CD14-positive monocyte (primary cell): ENCODE results near the gene SCCPDH. TPM values are rescaled to one million over a fixed set of nuclear protein-coding genes. Genes with fewer than 3 reads are reported as not detected.
"Not testable (repeated sequence)": the region's sequence is repeated elsewhere in the genome, so short reads cannot be mapped to it uniquely, and the experiment has no call there.

ENCODE experiments used
- DNase-seq, 3 donors: peaks; one replicate each; pipeline ENCODE4 v3.0.0-alpha.2; 2011 to 2022
- H2AFZ ChIP-seq: 2 replicates; pipeline ENCODE4 v1.6.0; 2012; ENCODE audit warnings: mild to moderate bottlenecking, low read depth, low read length, inconsistent platforms; ENCODE audit not compliant: insufficient read depth, poor library complexity, severe bottlenecking
- H3K27ac ChIP-seq, 2 donors: 1 replicate in 1 of 2; 2 replicates in 1 of 2; pipeline ENCODE4 v1.5.1; 2012 to 2013; ENCODE audit warnings: low read length in 2 of 2, control low read depth in 1 of 2, inconsistent platforms in 1 of 2, low read depth in 1 of 2, mild to moderate bottlenecking in 1 of 2
- H3K27me3 ChIP-seq, 2 donors: one replicate each; pipeline versions ENCODE4 v1.6.0 to v1.6.1; 2011 to 2013; ENCODE audit warnings: low read length in 2 of 2; ENCODE audit not compliant: control insufficient read depth in 2 of 2, insufficient read depth in 2 of 2
- H3K36me3 ChIP-seq, 2 donors: replicated peaks in 1 of 2; 1 replicate in 1 of 2; 2 replicates in 1 of 2; pipeline versions ENCODE4 v1.5.1 to v1.6.1; 2012 to 2013; ENCODE audit warnings: low read length in 2 of 2, control low read depth in 1 of 2, inconsistent platforms in 1 of 2, mild to moderate bottlenecking in 1 of 2; ENCODE audit not compliant: insufficient read depth in 2 of 2, control insufficient read depth in 1 of 2
- H3K4me1 ChIP-seq, 2 donors: 1 replicate in 1 of 2; 2 replicates in 1 of 2; pipeline versions ENCODE4 v1.5.1 to v1.6.1; 2012 to 2013; ENCODE audit warnings: low read length in 2 of 2, control low read depth in 1 of 2, inconsistent platforms in 1 of 2, mild to moderate bottlenecking in 1 of 2, moderate library complexity in 1 of 2; ENCODE audit not compliant: insufficient read depth in 2 of 2, control insufficient read depth in 1 of 2
- H3K4me2 ChIP-seq: replicated peaks from 2 replicates; pipeline ENCODE3; 2012; ENCODE audit warnings: low read length, moderate library complexity, mild to moderate bottlenecking; ENCODE audit not compliant: poor library complexity, severe bottlenecking; ENCODE audit errors: extremely low read depth
- H3K4me3 ChIP-seq, 3 experiments: fragments of 200-600 bp in 1 of 3; sonication (generic) in 1 of 3; replicated peaks in 1 of 3; 1 replicate in 2 of 3; 2 replicates in 1 of 3; pipeline ENCODE4 v1.5.1; 2011 to 2013; ENCODE audit warnings: low read length in 3 of 3, mild to moderate bottlenecking in 3 of 3, control low read depth in 2 of 3, low read depth in 2 of 3, inconsistent platforms in 1 of 3, moderate library complexity in 1 of 3
- H3K79me2 ChIP-seq: 2 replicates; pipeline ENCODE4 v1.6.0; 2012; ENCODE audit warnings: mild to moderate bottlenecking, control low read depth, inconsistent platforms, low read length, moderate library complexity; ENCODE audit not compliant: insufficient read depth
- H3K9ac ChIP-seq: 2 replicates; pipeline ENCODE4 v1.6.0; 2017; ENCODE audit warnings: low read length, mild to moderate bottlenecking; ENCODE audit not compliant: insufficient read depth, poor library complexity, severe bottlenecking
- H3K9me3 ChIP-seq, 2 donors: replicated peaks in 1 of 2; 1 replicate in 1 of 2; 2 replicates in 1 of 2; pipeline versions ENCODE4 v1.5.1 to v1.6.1; 2012 to 2013; ENCODE audit warnings: low read length in 2 of 2, control low read depth in 1 of 2; ENCODE audit not compliant: control insufficient read depth in 1 of 2, insufficient read depth in 1 of 2
- H4K20me1 ChIP-seq: 2 replicates; pipeline ENCODE4 v1.6.0; 2012; ENCODE audit warnings: mild to moderate bottlenecking, low read length, control low read depth, moderate library complexity; ENCODE audit not compliant: insufficient read depth
- H3K27ac Mint-ChIP-seq, 7 donors: one replicate each; pipeline ENCODE4 v1.8.0; 2020; ENCODE audit warnings: mild to moderate bottlenecking in 7 of 7, mixed read lengths in 7 of 7, moderate library complexity in 6 of 7, inconsistent platforms in 2 of 7
- H3K27me3 Mint-ChIP-seq, 3 donors: one replicate each; pipeline ENCODE4 v1.8.0; 2021 to 2022; ENCODE audit warnings: low read depth in 3 of 3, mild to moderate bottlenecking in 3 of 3, mixed read lengths in 3 of 3, moderate library complexity in 3 of 3, inconsistent platforms in 1 of 3
- H3K36me3 Mint-ChIP-seq, 2 donors: one replicate each; pipeline ENCODE4 v1.8.0; 2020; ENCODE audit warnings: mixed read lengths in 2 of 2, inconsistent platforms in 1 of 2, mild to moderate bottlenecking in 1 of 2
- H3K4me1 Mint-ChIP-seq: one replicate; pipeline ENCODE4 v1.8.0; 2020; ENCODE audit warnings: mild to moderate bottlenecking, mixed read lengths
- H3K4me3 Mint-ChIP-seq, 2 donors: one replicate each; pipeline ENCODE4 v1.8.0; 2020; ENCODE audit warnings: mild to moderate bottlenecking in 2 of 2, mixed read lengths in 2 of 2, moderate library complexity in 1 of 2
- H3K9me3 Mint-ChIP-seq, 7 donors: one replicate each; pipeline ENCODE4 v1.8.0; 2020 to 2022; ENCODE audit warnings: mixed read lengths in 7 of 7, mild to moderate bottlenecking in 6 of 7, moderate library complexity in 6 of 7, inconsistent platforms in 2 of 7
- WGBS: methylation state at CpG from one replicate; pipeline ENCODE4 v1.1.5; 2013; ENCODE audit warnings: missing lambda C conversion rate; ENCODE audit not compliant: insufficient coverage; 5-methylcytosine and 5-hydroxymethylcytosine counted together
- intact Hi-C, 2 donors: fragments of 100-400 bp; cut with micrococcal nuclease; formaldehyde crosslinking; loops; one replicate each; pipeline versions ENCODE4 v1.15.0 to v1.15.1; 2023
- polyA plus RNA-seq, 3 donors: library from polyadenylated mRNA; depleted of rRNA in 1 of 3; unstranded in 2 of 3; stranded (reverse) in 1 of 3; fragments of 300-500 nt in 2 of 3; fragments of >200 nt in 1 of 3; fragmentation: Illumina TruSeq in 2 of 3; gene quantifications; 1 replicate in 2 of 3; 2 replicates in 1 of 3; pipeline ENCODE4 v1.2.3, GENCODE V29; 2012 to 2021
- TF ChIP-seq, protein P1 (sequence below): fragments of 200-600 bp; IDR thresholded peaks from one replicate; pipeline ENCODE4 v1.8.0; 2022; ENCODE audit warnings: antibody characterized with exemption, mild to moderate bottlenecking

The SCCPDH gene
- polyA plus RNA-seq, 3 donors, result 7.3 to 25.3 (median 22.7) TPM

DNA sequence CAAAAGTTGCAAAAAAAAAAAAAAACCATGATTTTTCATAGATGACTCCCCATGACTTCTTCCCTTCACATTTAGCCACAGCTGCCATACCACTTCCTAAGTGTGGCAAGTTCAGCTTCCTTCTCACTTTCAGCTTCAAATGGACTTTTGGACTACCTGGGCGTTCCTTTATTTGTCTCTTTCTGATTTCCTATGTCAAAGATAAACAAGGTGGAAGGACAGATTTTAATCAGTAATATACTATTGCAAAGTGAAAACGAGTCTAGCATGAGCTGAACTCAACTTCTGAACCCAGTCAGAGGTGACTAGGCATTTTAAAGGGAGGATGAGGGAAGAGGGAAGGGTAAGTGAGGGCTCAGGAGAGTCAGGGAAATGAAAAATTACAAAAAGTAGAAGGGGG lies 14.4 kb upstream of the SCCPDH start:
- H3K9me3 Mint-ChIP-seq, result peaks cover 9 to 19% (median 12%) of the 10 kb centered on the region in 7 donors
- no peaks in the 10 kb centered on the region for H4K20me1 ChIP-seq
- peaks cover 62% of the 10 kb centered on the region for H3K4me1 Mint-ChIP-seq
- no peak overlapping the region for H2AFZ ChIP-seq
- peak overlapping the region; percentile 44 to 88 (median 78) for H3K27ac Mint-ChIP-seq
- peak overlapping the region in 1 of 2 donors; percentile 49 for H3K4me3 Mint-ChIP-seq
- 0% methylated on average over 1 of the region's 2 CpGs for WGBS
- peak overlapping the region in 1 of 2 donors; percentile 57 for H3K27ac ChIP-seq
- peak; percentile 20 to 43 (median 42) for DNase-seq
- H3K79me2 ChIP-seq, result no peaks in the 10 kb centered on the region
- peak overlapping the region; percentile 51 for H3K4me2 ChIP-seq
- no peaks in the 10 kb centered on the region for H3K9me3 ChIP-seq
- no peaks in the 10 kb centered on the region for H3K36me3 ChIP-seq
- peak overlapping the region in 1 of 3 experiments; percentile 38 for H3K4me3 ChIP-seq
- intact Hi-C loops, result no loop called here
- H3K27me3 Mint-ChIP-seq, result peaks cover 0 to 10% (median 1%) of the 10 kb centered on the region in 3 donors
- TF ChIP-seq, protein P1, sequence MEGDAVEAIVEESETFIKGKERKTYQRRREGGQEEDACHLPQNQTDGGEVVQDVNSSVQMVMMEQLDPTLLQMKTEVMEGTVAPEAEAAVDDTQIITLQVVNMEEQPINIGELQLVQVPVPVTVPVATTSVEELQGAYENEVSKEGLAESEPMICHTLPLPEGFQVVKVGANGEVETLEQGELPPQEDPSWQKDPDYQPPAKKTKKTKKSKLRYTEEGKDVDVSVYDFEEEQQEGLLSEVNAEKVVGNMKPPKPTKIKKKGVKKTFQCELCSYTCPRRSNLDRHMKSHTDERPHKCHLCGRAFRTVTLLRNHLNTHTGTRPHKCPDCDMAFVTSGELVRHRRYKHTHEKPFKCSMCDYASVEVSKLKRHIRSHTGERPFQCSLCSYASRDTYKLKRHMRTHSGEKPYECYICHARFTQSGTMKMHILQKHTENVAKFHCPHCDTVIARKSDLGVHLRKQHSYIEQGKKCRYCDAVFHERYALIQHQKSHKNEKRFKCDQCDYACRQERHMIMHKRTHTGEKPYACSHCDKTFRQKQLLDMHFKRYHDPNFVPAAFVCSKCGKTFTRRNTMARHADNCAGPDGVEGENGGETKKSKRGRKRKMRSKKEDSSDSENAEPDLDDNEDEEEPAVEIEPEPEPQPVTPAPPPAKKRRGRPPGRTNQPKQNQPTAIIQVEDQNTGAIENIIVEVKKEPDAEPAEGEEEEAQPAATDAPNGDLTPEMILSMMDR, result no peak
- no peaks in the 10 kb centered on the region for H3K27me3 ChIP-seq
- no peak overlapping the region for H3K9ac ChIP-seq
- peaks cover 0 to 5% of the 10 kb centered on the region in 2 donors for H3K36me3 Mint-ChIP-seq
- H3K4me1 ChIP-seq, result peaks cover 57% of the 10 kb centered on the region in 2 donors

DNA sequence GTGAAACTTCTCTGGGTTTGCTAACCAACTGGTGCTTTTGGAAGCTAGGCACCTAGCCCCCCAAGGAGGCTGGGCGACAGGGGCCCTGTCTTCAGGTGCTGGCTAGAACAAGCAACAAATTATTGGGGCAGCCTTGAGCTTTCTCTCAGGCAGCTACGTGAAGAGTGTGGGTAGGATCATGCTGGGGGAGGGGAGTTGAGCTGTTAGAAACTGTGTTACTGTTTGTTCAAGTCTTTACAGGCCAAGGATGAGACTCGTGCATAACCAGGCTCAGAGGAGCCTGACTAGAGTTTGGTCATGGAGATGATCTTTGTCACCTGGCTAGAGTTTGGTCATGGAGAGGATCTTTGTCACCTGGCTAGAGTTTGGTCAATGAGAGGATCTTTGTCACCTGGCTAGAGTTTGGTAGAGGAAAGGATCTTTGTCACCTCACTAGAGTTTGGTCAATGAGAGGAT lies 12.6 kb upstream of the SCCPDH start:
- H3K27me3 ChIP-seq, result no peaks in the 10 kb centered on the region
- peaks cover 39 to 40% of the 10 kb centered on the region in 2 donors for H3K4me1 ChIP-seq
- 100% methylated on average over 3 of the region's 3 CpGs for WGBS
- H3K4me3 ChIP-seq, result no peak overlapping the region
- H3K9me3 ChIP-seq, result no peaks in the 10 kb centered on the region
- no peak overlapping the region for H3K9ac ChIP-seq
- H3K36me3 Mint-ChIP-seq, result peaks cover 0 to 5% of the 10 kb centered on the region in 2 donors
- H4K20me1 ChIP-seq, result no peaks in the 10 kb centered on the region
- TF ChIP-seq, protein P1, result no peak
- peaks cover 9 to 19% (median 12%) of the 10 kb centered on the region in 7 donors for H3K9me3 Mint-ChIP-seq
- no peak overlapping the region for H3K27ac ChIP-seq
- no peak overlapping the region for H3K4me2 ChIP-seq
- H3K27me3 Mint-ChIP-seq, result peaks cover 0 to 10% (median 1%) of the 10 kb centered on the region in 3 donors
- intact Hi-C loops, result no loop called here
- no peak overlapping the region for H3K4me3 Mint-ChIP-seq
- no peak for DNase-seq
- H3K36me3 ChIP-seq, result no peaks in the 10 kb centered on the region
- H2AFZ ChIP-seq, result no peak overlapping the region
- H3K4me1 Mint-ChIP-seq, result peaks cover 47% of the 10 kb centered on the region
- H3K27ac Mint-ChIP-seq, result no peak overlapping the region
- no peaks in the 10 kb centered on the region for H3K79me2 ChIP-seq

GRCh38 chr1:246712428-246712827 lies 11.8 kb upstream of the SCCPDH start:
- H3K9me3 ChIP-seq, H3K36me3 Mint-ChIP-seq, H3K4me3 ChIP-seq, intact Hi-C loops, H3K27me3 ChIP-seq, H3K36me3 ChIP-seq, H3K9ac ChIP-seq, H3K4me2 ChIP-seq, DNase-seq, H3K4me3 Mint-ChIP-seq, H3K79me2 ChIP-seq, H2AFZ ChIP-seq, H3K27ac Mint-ChIP-seq, H4K20me1 ChIP-seq, H3K27ac ChIP-seq: not testable (repeated sequence)
- WGBS, result 96% methylated on average over 3 of the region's 5 CpGs
- H3K27me3 Mint-ChIP-seq, result peaks cover 0 to 10% (median 1%) of the 10 kb centered on the region in 3 donors
- H3K4me1 ChIP-seq, result peaks cover 31% of the 10 kb centered on the region in 2 donors
- H3K9me3 Mint-ChIP-seq, result peaks cover 9 to 19% (median 12%) of the 10 kb centered on the region in 7 donors
- H3K4me1 Mint-ChIP-seq, result peaks cover 39% of the 10 kb centered on the region
